Neural cell (in vitro differentiated cells): ENCODE results near the gene SV2B.

Source experiments
- CTCF ChIP-seq: fragments of 450-650 bp; IDR thresholded peaks from 2 replicates; pipeline ENCODE4 v1.5.1; 2014; ENCODE audit warnings: antibody characterized with exemption, mild to moderate bottlenecking, moderate library complexity; ENCODE audit not compliant: poor library complexity, severe bottlenecking
- POLR2AphosphoS5 ChIP-seq: IDR thresholded peaks from 2 replicates; pipeline ENCODE4 v1.6.1; 2012

GRCh38 chr15:91227766-91228165, 127.7 kb downstream of the SV2B start:
- no peak for TF ChIP-seq POLR2AphosphoS5
- no peak for TF ChIP-seq CTCF
